Astrocyte (in vitro differentiated cells and primary cell): ENCODE measurements around the gene PRDM2.

Experiments used
- EZH2 ChIP-seq: IDR thresholded peaks from 2 replicates; pipeline ENCODE4 v1.6.1; 2012; ENCODE audit warnings: mild to moderate bottlenecking, low read length, inconsistent platforms; ENCODE audit not compliant: insufficient read depth
- TF ChIP-seq, protein P1 (sequence below): IDR thresholded peaks from 2 replicates; pipeline ENCODE4 v1.5.1; 2011; ENCODE audit warnings: low read depth, mild to moderate bottlenecking, inconsistent platforms, low read length, moderate library complexity; ENCODE audit not compliant: insufficient read depth

DNA sequence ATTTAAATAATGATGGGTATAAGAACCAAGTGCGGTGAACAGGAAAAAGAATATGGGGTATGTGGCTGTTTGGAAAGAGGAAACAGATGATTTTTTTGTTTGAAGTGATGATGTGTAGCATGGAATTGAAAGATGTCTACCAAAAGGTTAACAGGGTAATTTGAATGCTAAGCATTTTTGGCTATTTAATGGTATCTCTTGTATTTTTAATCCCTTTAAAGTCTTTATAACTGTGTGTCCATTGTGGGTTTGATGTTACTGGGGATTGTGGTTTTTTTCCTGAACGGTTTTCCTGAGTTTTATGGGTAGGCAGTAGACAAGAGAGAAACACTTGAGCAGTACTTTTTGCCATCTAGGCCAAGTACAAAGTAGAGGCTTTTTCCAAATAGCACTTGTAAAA is 63.2 kb downstream of the PRDM2 start:
- TF ChIP-seq, protein P1, sequence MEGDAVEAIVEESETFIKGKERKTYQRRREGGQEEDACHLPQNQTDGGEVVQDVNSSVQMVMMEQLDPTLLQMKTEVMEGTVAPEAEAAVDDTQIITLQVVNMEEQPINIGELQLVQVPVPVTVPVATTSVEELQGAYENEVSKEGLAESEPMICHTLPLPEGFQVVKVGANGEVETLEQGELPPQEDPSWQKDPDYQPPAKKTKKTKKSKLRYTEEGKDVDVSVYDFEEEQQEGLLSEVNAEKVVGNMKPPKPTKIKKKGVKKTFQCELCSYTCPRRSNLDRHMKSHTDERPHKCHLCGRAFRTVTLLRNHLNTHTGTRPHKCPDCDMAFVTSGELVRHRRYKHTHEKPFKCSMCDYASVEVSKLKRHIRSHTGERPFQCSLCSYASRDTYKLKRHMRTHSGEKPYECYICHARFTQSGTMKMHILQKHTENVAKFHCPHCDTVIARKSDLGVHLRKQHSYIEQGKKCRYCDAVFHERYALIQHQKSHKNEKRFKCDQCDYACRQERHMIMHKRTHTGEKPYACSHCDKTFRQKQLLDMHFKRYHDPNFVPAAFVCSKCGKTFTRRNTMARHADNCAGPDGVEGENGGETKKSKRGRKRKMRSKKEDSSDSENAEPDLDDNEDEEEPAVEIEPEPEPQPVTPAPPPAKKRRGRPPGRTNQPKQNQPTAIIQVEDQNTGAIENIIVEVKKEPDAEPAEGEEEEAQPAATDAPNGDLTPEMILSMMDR: no peak
- TF ChIP-seq EZH2: no peak
